ENCODE measurements around the gene NR3C1.

Gene NR3C1

DNA sequence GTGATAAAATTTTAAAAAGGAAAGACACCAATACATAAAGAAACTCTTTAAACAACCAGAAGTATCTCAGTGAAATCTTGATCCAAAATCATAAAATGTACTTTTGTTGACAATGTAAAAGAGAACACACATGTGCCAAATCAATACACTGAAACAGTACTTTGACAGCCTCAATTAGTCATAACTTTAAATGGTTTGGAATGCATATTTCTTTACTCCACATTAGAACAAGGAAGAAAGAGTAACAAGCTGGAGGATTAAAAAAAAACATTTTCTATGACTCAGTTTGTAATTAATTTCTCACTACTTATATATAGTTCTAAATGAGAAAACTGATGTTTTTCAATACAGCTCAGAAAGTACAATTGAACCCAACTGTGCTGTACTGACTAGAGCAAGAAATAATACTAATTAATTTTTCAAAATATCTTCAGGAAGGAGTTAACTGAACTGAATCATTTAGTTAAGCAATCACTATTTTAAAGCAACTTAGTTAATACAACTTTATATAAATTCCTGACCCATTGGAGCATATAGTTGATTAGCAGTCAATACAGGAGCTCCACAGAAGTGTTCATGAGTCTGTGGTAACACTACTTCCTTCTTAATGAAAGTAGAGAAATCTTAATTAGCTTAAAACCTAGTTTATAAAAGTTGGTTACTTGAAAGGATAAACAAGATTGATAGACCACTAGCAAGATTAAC, 101.0 kb downstream of the NR3C1 start:
- no peak for DNase-seq

DNA sequence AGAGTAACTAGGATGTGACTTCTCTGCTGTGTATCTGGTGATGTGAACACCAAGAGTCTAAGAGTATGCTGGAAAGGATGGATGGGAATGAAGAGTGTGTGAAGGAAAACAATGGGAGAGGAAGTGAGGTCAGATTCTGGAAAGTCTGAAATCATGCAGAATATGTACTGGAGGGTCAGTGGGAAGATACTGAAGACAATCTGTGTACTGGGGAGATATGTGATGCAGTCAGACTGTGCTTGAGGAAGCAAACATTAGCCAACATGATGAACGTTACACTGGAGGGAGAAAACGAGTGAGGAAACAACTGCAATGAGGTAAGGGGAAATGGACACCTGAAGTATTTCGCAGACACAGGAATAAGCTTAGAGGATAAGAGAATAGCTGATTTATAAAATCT, 105.7 kb downstream of the NR3C1 start:
- DNase-seq: no peak

DNA sequence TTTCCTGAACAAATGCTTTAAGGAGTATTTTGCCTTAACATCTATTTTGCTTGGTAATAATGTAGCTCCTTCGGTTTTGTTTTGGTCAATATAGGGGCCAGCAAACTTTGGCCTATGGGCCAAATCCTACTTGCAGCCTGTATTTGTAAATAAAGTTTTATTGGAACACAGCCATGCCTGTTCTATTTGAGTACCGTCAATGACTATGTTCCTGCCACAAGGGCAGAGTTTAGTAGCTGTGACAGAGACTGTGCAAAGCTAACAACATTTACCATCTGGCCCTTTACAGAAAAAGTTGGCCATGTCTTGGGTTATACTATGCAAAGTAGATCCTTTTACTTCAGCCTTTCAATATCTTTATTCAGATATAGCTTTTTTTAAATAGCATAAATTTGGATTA, 113.4 kb downstream of the NR3C1 start:
- no peak for DNase-seq

DNA sequence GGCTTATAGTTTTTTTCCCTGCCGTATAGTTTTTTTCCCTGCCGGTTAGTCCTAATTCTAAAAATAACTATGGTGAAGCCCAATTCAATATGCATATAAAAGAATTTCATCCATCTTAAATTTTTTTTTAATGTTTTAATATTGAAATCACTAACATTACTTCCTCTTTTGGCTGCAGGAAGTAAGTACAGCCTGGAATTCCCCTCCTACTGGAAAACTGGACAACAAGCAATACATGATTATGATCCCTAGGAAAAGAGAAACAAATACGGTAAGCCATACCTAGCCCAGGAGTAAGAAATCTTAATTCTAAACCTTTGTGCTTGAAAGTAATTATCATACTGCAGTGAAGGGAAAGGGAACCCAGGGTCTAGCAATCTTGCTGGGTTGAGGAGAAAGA, 119.0 kb downstream of the NR3C1 start:
- DNase-seq: no peak

DNA sequence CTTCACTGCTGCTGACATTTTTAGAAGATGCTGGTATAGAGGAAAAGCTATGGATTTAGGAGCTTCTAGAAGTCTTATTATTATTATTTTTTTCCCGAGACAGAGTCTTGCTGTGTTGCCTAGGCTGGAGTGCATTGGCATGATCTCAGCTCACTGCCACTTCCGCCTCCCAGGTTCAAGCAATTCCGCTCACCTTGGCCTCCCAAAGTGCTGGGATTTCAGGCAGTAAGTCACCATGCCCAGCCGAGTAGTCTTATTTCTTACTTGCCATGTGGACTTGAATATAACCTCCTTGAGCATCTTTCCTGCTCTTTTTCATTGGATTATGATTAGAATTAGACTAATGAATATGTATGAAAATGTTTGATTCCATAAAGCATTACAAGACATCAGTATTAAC, 119.5 kb downstream of the NR3C1 start:
- no peak for DNase-seq

DNA sequence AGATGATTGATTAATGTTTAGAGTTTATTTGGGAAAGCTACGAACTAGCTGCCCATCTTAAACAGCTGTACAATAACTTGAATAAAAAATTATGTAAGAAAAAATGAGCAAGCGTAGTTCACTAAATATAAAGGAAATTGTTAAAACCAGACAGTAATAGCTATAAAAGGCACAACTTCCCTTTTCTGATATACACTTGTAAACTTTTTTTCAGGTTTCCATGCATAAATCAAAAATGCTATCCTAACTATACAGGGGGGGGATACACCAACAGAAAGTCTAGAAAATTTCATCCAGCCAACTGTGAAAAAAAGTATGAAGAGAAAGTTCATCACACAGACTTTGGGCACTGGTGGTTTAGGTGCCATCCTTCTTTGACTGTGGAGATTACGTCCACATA, 122.3 kb downstream of the NR3C1 start:
- no peak for DNase-seq

DNA sequence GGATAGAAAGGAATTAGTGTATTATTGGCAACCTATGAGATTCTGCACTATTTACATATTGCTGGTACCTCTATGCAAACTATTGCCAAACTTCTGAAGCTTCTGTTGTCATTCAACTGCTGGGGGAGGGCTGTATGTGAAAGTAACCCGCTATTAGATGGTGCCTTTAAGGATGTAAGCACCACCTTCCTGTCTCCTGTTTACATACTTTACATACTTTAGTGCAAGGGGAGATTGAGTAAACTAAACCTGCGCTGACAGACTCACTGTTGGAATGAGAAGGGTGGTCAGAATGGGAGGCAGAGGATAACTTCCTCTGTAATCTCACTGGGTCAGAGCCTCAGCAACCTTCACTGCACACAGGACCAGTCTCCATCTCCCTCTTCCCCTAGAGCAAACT, 123.8 kb downstream of the NR3C1 start:
- no peak for DNase-seq

DNA sequence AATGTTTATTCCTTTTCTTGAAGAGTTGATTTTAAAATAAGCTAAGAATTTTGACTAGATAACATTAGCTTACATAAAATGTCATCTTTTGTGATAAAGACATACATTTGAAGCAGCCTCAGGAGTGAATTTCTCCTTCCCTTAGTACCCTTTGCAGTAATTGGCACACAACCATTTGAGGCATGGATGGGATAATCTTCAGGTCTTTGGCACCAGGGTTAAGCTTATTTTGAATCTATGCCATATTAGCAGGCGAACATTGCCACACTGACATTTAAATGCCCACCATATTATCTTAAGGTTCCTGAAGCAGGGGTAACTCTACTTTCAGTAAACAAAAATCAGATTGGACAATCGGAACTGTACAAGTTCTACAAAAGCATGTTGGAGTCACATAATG, 126.0 kb downstream of the NR3C1 start:
- no peak for DNase-seq

DNA sequence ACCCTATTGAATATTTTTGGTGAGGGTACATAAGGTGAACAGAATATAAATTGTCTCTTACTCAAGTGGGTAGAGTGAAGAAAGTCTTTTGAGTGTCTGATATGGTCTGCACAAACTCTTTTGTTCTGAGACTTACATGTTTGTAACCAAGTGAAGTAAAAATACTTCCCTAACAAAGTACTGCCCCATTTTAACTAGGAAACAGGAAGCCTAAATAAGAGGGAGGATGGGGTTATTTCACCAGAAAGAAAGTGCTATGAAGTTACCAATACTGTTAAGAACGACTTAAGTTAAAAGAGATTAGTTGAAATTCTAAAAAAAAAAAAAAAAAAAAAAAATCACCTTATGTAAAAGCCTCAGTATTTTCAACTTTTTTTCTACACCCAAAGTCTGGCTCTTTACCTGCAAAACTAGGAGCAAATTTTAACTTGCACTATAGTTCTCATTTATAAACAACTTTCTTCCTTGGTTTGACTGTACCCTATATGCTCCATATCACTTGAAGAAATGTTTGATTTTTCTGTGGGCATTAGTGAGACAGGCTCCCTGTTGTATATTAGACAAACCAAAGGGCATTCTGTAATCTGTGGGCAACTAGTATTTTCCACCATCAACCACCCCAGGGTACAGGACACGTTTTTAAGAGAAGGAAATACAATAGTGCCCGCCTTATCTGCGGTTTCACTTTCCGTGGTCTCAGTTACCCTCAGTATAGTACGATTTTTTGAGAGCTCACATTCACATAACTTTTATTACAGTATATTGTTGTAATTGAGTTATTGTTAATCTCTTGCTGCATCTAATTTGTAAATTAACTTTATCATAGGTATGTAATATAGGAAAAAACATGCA, 127.7 kb downstream of the NR3C1 start:
- no peak for DNase-seq

DNA sequence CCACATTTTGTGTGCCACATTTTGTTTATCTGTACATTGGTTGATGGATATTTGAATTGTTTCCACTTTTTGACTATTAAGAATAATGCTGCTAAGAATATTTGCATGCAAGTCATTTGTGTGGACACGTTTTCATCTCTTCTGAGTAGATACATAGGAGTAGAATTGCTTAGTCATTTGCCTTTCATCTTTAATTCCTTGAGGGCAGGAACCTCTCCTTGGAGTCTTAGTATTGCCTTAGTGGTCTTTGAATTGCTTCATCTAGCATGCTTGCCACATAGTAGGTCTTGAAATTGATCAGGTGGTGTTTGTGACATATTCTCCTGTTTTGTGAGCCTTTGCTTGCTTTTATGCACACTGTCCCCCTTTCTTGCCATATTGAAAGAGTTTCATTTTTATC, 128.5 kb downstream of the NR3C1 start:
- DNase-seq: no peak

DNA sequence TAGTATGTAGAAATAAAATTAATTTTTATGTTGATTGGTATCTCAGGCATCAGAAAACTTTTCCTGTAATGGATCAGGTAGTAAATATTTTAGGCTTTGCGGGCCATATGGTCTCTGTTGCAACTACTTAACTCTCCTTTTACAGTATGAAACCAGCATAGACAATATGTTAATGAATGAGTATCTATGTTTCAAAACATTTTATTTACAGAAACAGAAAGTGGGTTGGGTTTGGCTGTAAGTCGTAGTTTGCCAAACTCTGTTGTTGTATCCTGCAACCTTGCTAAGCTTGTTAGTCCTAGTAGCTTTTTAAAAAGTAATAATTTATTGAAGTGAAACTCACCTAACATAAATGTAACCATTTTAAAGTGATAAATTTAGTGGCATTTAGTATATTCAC, 132.1 kb downstream of the NR3C1 start:
- DNase-seq: no peak

DNA sequence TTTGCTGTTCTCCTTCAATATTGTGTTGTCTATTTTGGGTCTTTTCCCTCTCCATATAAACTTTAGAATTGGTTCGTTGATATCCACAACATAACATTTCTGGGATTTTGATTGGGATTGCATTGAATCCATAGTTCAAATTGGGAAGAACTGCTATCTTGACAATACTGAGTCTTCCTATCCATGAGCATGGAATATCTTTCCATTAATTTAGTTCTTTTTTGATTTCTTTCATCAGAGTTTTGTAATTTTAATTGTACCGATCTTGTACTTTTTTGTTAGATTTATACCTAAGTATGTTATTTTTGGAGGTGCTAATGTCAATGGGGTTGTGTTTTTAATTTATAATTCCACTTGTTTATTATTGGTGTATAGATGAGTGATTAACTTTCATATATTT, 135.1 kb downstream of the NR3C1 start:
- no peak for DNase-seq

DNA sequence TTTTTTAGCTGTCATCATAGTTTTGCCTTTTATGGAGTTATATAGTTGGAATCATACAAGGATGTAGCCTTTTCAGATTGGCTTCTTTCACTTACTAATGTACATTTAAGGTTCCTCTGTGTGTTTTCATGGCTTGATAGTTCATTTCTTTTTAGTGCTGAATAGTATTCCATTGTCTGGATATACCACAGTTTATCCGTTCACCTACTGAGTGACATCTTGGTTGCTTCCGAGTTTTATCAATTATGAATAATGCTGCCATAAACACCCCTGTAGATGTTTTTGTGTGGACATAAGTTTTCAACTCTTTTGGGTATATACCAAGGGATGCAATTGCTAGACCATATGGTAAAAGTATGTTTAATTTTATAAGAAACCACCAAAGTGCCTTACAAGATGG, 136.3 kb downstream of the NR3C1 start:
- no peak for DNase-seq

DNA sequence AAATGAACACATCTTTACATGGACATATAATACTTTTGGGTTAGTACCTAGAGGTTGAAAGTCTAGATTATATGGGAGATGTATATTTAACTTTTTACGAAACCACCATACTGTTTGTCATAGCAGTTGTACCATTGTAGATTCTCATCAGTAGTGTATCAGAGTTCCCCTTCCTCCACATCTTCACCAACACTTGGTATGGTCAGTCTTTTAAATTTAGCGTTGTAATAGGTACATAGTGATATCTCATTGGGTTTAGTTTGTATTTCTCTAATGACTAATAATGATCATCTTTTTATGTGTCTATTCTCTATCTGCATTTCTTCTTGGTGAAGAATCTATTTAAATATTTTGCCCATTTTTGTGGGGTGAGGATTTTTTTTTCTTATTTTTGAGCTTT, 137.5 kb downstream of the NR3C1 start:
- DNase-seq: no peak

DNA sequence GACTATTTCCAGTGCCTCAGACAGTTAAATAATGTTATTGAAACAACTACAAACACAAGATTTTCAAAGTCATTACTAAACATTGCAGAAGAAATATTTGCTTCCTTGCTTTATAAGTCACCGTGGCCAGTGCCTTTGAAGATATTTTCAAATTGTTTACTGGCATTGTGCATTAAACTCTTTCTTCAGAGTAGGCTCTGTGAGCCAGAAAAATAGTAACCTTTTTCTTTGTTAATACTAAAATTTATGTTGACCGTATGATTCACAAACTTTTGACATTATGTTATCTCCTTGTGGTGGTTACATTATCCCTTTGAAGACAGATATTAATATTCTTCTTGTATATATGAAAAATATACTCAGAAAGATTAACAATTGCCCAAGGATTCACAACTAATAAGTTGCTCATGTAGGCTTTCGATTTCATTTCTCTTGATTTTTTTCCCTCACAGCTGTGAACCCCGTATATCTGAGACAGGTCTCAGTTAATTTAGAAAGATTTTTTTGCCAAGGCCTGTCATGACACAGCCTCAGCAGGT, 140.1 kb downstream of the NR3C1 start:
- DNase-seq: no peak

DNA sequence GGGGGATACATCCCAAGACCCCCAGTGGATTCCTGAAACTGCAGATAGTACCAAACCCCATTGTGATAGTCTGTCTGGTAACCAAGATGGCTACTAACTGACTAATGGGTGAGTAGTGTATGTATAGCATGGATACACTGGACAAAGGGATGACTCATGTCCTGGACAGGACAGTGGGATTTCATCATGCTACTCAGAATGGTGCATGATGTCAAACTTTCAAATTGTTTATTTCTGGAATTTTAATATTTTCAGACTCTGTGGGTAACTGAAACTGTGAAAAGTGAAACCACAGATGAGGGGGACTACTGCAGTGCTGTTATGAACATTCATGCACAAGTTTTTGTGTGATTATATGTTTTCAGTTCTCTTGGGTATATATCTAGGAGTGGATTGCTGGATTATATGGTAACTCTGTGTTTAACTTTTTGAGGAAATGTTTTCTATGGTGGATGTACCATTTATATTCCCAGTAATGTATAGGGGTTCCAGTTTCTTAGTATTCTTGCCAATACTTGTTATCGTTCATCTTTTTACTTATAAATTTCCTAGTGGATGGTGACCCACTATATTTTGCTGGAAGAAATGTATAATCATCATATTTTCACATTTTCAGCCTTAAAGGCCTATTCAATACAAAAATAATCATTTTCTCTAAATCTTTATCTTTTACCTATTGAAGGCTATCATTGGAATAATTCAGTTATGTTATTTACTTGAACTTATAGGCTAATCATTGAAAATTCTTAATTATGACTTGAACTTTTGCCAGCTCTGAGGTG, 140.9 kb downstream of the NR3C1 start:
- DNase-seq: no peak

DNA sequence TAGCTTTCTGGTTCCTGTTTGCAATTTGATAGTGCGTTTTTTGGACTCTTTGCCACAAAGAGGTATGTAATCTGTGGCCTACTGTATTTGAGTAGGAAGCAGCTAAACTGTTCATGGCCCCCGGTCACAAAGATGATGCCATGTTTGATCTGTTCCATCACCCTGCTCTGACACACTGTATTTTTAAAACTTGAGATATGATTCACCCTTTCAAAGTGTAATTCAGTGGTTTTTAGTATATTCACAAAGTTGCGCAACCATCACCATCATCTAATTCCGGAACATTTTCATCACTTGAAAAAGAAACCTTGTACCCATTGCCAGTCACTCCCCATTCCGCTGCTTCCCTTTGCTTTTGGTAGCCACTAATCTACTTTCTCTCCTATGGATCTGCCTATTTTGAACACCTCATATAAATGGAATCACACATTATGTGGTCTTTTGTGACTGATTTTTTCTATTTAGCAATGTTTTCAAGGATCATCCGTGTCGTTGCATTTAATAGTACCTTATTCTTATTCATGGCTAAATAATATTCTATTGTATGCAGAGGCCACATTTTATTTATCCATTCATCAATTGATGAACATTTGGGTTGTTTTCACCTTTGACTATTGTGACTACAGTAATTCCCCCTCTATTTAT, 141.6 kb downstream of the NR3C1 start:
- peak; percentile 28 for DNase-seq

DNA sequence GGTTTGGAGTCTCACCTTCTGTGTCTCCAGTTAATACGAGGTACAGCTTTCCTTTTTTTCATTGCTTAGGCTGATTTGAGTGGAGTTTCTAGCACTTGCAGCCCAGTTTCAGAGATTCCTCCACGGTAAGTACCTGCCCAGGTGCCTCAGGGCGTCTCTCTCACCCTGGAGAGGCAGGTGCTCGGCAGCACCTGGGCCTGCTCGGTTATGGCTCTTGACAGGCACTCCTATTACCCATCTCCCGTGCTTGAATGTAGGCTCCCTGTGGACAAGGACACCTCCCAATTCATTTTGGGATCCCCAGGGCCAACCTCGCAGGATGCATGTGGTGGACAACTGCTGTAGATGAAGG, 144.3 kb downstream of the NR3C1 start:
- no peak for DNase-seq

DNA sequence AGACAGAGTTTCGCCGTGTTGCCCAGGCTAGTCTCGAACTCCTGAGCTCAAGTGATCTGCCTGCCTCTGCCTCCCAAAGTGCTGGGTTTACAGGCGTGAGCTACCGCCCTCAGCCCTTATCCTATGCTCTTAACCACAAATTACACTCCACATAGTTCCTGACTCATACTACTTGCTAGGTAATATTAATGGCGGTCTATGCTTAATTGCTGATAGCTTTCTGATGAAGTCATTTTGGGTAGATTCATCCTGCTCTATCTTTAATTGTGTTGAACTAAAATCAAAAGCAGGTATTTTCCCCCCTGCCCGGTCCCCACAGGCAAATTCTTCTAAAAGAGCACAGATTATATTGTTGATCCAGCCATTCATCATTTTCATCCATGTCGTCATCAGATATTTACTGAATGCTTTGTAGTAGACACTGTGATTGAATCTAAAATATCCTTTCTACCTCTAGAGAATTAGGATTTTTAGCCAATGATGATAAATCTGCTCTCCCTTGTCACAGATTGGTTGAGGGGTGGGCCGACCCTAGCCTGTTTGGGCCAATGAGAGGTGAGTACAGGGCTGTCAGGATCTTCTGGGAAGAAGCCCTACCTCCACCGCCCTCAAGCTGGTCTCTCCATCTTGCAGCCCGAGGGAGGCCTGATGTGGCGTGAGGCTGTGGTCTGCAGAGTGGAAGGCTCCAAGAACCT, 144.8 kb downstream of the NR3C1 start:
- no peak for DNase-seq

DNA sequence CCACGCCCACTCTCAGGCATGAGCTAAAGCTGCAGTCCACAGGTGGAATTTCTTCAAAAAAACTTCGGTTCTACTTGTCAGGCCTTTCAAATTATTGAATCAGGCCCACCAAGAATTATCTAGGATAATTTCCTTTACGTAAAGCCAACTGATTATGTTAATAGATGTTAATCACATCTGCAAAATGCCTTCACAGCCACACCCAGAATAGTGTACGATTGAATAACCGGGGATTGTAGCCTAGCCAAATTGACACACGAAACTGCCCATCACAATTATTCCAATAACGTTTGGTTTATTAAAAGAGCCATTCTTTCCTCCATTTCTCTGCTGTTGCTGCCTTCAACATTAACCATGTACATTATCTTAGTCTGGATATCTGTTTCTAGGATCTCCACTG, 148.7 kb downstream of the NR3C1 start:
- no peak for DNase-seq

DNA sequence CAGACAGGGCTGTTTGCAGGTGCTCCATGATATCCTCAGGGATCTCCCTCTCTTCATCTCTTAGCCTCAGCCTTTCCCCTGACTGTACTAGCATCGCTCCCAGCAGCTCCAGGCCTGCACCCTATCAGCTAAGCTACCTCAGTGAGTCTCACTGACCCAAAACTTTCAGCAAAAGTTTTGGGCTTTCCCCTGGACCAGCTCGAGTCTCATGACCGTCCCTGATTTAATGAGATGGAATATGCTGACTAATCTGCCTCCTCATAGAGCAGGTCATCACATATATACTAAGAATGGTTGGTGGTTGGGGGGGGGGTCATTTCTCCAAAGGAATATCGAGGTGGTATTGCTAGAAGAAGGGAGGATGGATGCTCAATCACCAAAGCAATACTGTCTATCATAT, 151.5 kb downstream of the NR3C1 start:
- DNase-seq: no peak

DNA sequence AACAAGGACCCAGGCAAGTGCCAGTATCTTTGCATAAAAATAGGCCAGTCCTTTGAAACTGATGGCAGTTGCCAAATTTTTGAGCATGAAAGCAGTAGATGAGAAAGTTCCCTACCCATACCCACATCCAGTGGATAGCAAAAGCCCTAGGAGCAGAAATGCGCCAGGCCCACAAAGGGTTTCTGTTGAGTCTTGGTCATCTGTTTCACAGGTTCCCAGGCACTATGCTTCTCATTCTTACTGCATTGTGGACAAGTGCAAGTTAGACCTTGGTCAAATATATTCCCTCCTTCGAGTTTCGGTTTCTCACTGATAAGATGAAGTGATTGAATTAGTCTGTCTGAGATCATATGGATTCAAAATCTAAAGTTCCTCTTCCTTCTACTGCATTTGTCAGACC, 152.3 kb downstream of the NR3C1 start:
- DNase-seq: no peak

DNA sequence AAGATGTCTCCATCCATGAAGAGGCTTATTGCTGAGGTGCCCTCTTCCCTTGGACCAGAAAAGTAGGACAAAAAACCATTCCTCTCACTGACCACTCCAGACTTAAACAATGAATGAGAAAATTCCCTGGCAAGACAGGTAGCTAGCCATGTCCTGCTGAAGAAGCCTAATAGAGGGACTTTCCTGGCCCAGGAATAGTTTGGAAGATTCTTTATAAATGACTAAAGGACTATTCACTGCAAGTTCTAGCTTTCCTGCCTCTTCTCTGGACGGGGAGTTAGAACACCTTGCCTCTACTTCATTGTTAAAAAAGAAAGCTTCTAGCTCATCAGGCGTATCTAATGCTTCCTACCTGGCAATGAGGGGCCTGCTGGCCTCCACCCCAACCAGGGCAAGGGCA, 153.6 kb downstream of the NR3C1 start:
- no peak for DNase-seq

Data from CD4-positive, alpha-beta T cell treated with Interleukin-15 for 1 hour (primary cell).